Activated CD4-positive, alpha-beta T cell treated with anti-CD3 and anti-CD28 coated beads for 36 hours (primary cell): ENCODE measurements around the gene SIL1. TPM values are rescaled to one million over a fixed set of nuclear protein-coding genes. Genes with fewer than 3 reads are reported as not detected.
"Not testable (repeated sequence)": the region's sequence is repeated elsewhere in the genome, so short reads cannot be mapped to it uniquely, and the experiment has no call there.

Experiments
- ATAC-seq: fragments of 200-7000 bp; cut with Tn5 transposase; one replicate; pipeline ENCODE4 v1.10.0; 2021; ENCODE audit warnings: mild to moderate bottlenecking, moderate library complexity
- CTCF ChIA-PET: fragments of 350-600 bp; sonication (Branson Sonifier 250); formaldehyde crosslinking; loops from one replicate; lab custom pipeline; 2021; ENCODE audit warnings: antibody characterized with exemption; lab: Charles Lee
- POLR2A ChIA-PET: fragments of 350-600 bp; sonication (Branson Sonifier 250); formaldehyde crosslinking; loops from one replicate; lab custom pipeline; 2021; ENCODE audit warnings: antibody characterized with exemption, inconsistent platforms; lab: Charles Lee
- DNase-seq: peaks from one replicate; pipeline ENCODE4 v3.0.0-alpha.2; 2020
- H3K27ac Mint-ChIP-seq: one replicate; pipeline ENCODE4 v1.8.0; 2021; ENCODE audit warnings: mixed read lengths
- H3K27me3 Mint-ChIP-seq: one replicate; pipeline ENCODE4 v1.8.0; 2021; ENCODE audit warnings: mixed read lengths
- H3K36me3 Mint-ChIP-seq: one replicate; pipeline ENCODE4 v1.8.0; 2021; ENCODE audit warnings: low read depth, mixed read lengths
- H3K4me1 Mint-ChIP-seq: one replicate; pipeline ENCODE4 v1.8.0; 2021; ENCODE audit warnings: mixed read lengths
- H3K4me3 Mint-ChIP-seq: one replicate; pipeline ENCODE4 v1.8.0; 2021; ENCODE audit warnings: mild to moderate bottlenecking, moderate library complexity, mixed read lengths
- H3K9me3 Mint-ChIP-seq: one replicate; pipeline ENCODE4 v1.8.0; 2021; ENCODE audit warnings: low read depth, mixed read lengths
- intact Hi-C, 2 experiments: fragments of 100-400 bp; cut with DNase I in 1 of 2; cut with micrococcal nuclease in 1 of 2; formaldehyde crosslinking; loops; one replicate each; pipeline versions ENCODE4 v1.14.2 to v1.15.1; 2022 to 2024; cut with DNase I, micrococcal nuclease
- total RNA-seq, 2 experiments: library from RNA; stranded (reverse); gene quantifications; one replicate each; pipeline ENCODE4 v1.2.3, GENCODE V29; 2021

The SIL1 gene
- total RNA-seq, 2 experiments from 2014 or later = 11.2 to 14.4 TPM

DNA sequence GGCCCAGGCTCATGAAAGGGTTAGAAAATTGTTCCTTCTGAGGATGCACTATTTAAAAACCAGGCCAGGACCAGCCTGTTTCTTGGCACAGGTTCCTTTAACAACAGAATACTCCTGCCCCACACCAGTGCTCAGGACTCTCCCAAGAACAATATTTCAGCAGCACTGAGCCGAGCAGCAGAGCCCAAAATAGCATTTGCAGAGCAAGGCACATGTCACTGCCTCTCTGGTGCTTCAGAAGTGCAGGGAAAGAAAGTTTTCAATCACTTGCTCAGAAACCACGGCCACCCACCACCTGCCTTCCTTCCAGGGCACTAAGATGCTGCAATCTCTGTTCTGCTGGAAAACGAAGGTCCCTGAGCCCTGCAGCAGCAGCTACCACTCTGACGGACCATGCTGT is 77.6 kb downstream of the SIL1 start:
- ATAC-seq = no peak
- no peak for DNase-seq
- no peak overlapping the region for H3K4me3 Mint-ChIP-seq
- ChIA-PET POLR2A (no interaction called here), CTCF (interaction anchor here (0.6 kb wide), 1 partner anchor 16 kb away, joined by 3 read pairs; no protein-coding TSS in a partner anchor)
- H3K9me3 Mint-ChIP-seq = no peaks in the 10 kb centered on the region
- H3K4me1 Mint-ChIP-seq = no peaks in the 10 kb centered on the region
- H3K27ac Mint-ChIP-seq = no peak overlapping the region
- H3K36me3 Mint-ChIP-seq = peaks cover 3% of the 10 kb centered on the region
- no peaks in the 10 kb centered on the region for H3K27me3 Mint-ChIP-seq
- intact Hi-C loops = no loop called here

DNA sequence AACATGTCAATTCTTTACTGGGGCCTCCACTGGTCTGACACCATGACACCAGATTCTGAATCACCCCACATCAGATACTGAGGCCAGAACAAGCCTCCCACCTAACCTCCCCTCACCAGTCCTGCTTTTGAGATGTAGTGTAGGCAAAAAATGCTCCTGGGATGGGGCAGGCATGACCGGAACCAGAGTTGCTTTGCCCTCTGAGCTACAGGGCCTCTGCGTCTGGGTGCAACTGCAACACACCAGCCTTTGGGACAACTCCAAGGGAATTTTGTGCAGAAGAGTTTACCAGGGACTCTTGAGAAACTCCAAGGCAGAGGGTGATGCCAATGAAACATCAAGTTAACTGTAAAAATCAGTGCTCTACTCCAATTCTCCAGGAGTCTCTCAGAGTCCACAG is 79.4 kb downstream of the SIL1 start:
- intact Hi-C loops = no loop called here
- Mint-ChIP-seq H3K9me3 (no peaks in the 10 kb centered on the region), H3K27ac (no peak overlapping the region), H3K36me3 (peaks cover 3% of the 10 kb centered on the region), H3K27me3 (no peaks in the 10 kb centered on the region), H3K4me1 (no peaks in the 10 kb centered on the region), H3K4me3 (no peak overlapping the region)
- ATAC-seq = no peak
- CTCF ChIA-PET = interaction anchor here (0.6 kb wide), 1 partner anchor 462 kb away, joined by 5 read pairs; no protein-coding TSS in a partner anchor
- POLR2A ChIA-PET = no interaction called here
- no peak for DNase-seq

DNA sequence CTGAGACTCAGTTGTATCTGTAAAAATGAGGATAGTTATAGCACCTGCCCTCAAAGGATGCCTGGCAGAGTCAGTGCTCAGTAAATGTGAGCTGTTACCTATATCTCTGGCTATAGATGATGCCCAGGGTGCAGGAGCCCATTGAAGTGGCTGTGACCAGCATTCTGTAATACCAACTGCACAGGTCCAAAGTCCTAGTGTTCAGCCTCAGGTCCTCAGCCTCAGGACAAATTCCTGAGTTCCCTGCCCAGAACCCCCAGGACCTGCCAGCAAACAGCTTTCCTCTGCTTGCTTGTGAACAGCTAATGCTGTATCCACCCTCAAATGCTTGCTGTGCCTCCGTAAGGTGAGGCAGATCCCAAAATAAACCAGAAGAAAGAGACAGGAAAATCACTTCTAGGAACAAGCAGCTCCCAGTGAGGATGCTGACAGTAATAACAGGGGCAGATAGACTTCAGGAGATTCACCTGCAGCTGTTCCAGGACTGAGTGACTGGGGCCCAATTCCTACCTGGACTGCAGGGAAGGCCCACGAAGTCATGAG is 80.8 kb downstream of the SIL1 start:
- CTCF ChIA-PET = no interaction called here

GRCh38 chr5:139116100-139116655 is 82.0 kb downstream of the SIL1 start:
- no peaks in the 10 kb centered on the region for H3K27me3 Mint-ChIP-seq
- intact Hi-C loops = no loop called here
- DNase-seq (no peak), ATAC-seq (no peak)
- H3K27ac Mint-ChIP-seq = no peak overlapping the region
- CTCF ChIA-PET = no interaction called here
- peaks cover 7% of the 10 kb centered on the region for H3K36me3 Mint-ChIP-seq
- H3K4me1 Mint-ChIP-seq = no peaks in the 10 kb centered on the region
- POLR2A ChIA-PET = no interaction called here
- H3K9me3 Mint-ChIP-seq = no peaks in the 10 kb centered on the region
- H3K4me3 Mint-ChIP-seq = no peak overlapping the region

More for the DNA sequence above, 80.8 kb downstream of the SIL1 start:
- Mint-ChIP-seq H3K4me1 (no peaks in the 10 kb centered on the region), H3K27me3 (no peaks in the 10 kb centered on the region), H3K36me3 (peaks cover 7% of the 10 kb centered on the region), H3K4me3 (no peak overlapping the region), H3K27ac (no peak overlapping the region), H3K9me3 (no peaks in the 10 kb centered on the region)
- ATAC-seq (no peak), DNase-seq (no peak)
- POLR2A ChIA-PET = no interaction called here
- intact Hi-C loops = no loop called here

DNA sequence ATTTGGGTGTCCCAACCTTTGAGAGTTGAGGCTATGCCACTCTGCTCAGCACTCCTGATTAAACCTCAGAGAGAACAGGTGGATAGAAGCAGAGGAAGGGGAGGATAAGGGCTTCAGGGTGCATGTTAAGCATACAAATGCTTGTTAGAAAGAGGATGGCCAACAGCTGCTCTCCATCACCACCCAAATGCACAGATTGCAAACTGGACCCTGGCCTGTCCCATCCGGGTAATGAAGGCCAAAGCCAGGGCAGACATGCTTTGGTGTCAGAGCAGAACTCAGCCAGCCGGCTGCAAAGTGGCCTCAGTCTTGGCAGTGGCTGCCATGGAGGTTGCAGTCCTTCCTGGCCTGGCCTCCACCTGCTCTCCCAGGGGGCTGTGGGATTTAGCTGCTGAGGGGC is 84.3 kb downstream of the SIL1 start:
- ATAC-seq = no peak
- no peaks in the 10 kb centered on the region for H3K27me3 Mint-ChIP-seq
- CTCF ChIA-PET = no interaction called here

GRCh38 chr5:139112362-139112761 is 85.8 kb downstream of the SIL1 start:
- H3K9me3 Mint-ChIP-seq, DNase-seq, H3K36me3 Mint-ChIP-seq, CTCF ChIA-PET, H3K4me3 Mint-ChIP-seq, H3K27ac Mint-ChIP-seq, H3K4me1 Mint-ChIP-seq, ATAC-seq, POLR2A ChIA-PET, intact Hi-C loops, H3K27me3 Mint-ChIP-seq: not testable (repeated sequence)

More for the DNA sequence above, 84.3 kb downstream of the SIL1 start:
- no peaks in the 10 kb centered on the region for H3K9me3 Mint-ChIP-seq
- no peak overlapping the region for H3K27ac Mint-ChIP-seq
- POLR2A ChIA-PET = no interaction called here
- H3K4me3 Mint-ChIP-seq = no peak overlapping the region
- intact Hi-C loops = no loop called here
- peaks cover 4% of the 10 kb centered on the region for H3K36me3 Mint-ChIP-seq
- H3K4me1 Mint-ChIP-seq = no peaks in the 10 kb centered on the region
- no peak for DNase-seq

GRCh38 chr5:139110526-139111168 is 87.5 kb downstream of the SIL1 start:
- no peaks in the 10 kb centered on the region for H3K4me1 Mint-ChIP-seq
- H3K27me3 Mint-ChIP-seq = no peaks in the 10 kb centered on the region
- intact Hi-C loops = no loop called here
- H3K27ac Mint-ChIP-seq = no peak overlapping the region
- CTCF ChIA-PET = no interaction called here
- no peaks in the 10 kb centered on the region for H3K9me3 Mint-ChIP-seq
- H3K36me3 Mint-ChIP-seq = peaks cover 4% of the 10 kb centered on the region
- ATAC-seq (no peak), DNase-seq (no peak)
- POLR2A ChIA-PET = no interaction called here
- H3K4me3 Mint-ChIP-seq = no peak overlapping the region

- Mint-ChIP-seq H3K27me3 (no peaks in the 10 kb centered on the region), H3K36me3 (peaks cover under 1% of the 10 kb centered on the region), H3K27ac (no peak overlapping the region), H3K9me3 (no peaks in the 10 kb centered on the region), H3K4me1 (no peaks in the 10 kb centered on the region), H3K4me3 (no peak overlapping the region)
- ATAC-seq = no peak
- CTCF ChIA-PET = interaction anchor here (0.6 to 0.7 kb wide), 2 partner anchors 17 to 55 kb away, joined by 3 read pairs; no protein-coding TSS in a partner anchor
- POLR2A ChIA-PET = no interaction called here
- intact Hi-C loops = no loop called here
- no peak for DNase-seq
Measured at GRCh38 chr5:139108063-139108824, 89.9 kb downstream of the SIL1 start.

DNA sequence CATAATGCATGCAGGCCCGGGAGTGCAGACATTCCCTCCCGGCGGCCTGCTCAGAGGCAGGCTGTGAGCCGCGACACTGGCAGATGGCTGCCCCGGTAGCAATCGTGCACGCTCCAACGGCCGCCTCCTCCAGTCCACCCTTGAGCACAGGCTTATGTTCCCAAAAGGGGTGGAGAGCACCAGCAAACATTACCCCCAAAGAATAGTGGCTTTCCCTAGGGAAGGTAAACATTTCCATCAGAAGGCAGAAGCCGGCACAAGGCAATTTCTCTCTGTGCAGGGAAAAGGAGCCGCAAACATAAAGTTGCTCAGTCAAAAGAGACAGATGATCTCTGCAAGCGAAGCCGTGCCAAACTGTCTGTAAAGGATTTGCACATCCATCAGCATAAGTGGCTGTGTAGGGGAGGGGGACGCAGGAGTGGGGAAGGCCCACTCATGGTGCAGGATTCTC is 92.5 kb downstream of the SIL1 start:
- ATAC-seq (no peak), DNase-seq (no peak)
- H3K27ac Mint-ChIP-seq = no peak overlapping the region
- POLR2A ChIA-PET = no interaction called here
- no peaks in the 10 kb centered on the region for H3K36me3 Mint-ChIP-seq
- CTCF ChIA-PET = no interaction called here
- no peak overlapping the region for H3K4me3 Mint-ChIP-seq
- H3K27me3 Mint-ChIP-seq = no peaks in the 10 kb centered on the region
- no peaks in the 10 kb centered on the region for H3K4me1 Mint-ChIP-seq
- intact Hi-C loops = no loop called here
- no peaks in the 10 kb centered on the region for H3K9me3 Mint-ChIP-seq

- intact Hi-C loops = no loop called here
- Mint-ChIP-seq H3K36me3 (no peaks in the 10 kb centered on the region), H3K4me1 (no peaks in the 10 kb centered on the region), H3K9me3 (no peaks in the 10 kb centered on the region), H3K27ac (no peak overlapping the region), H3K4me3 (no peak overlapping the region), H3K27me3 (peaks cover 2% of the 10 kb centered on the region)
- POLR2A ChIA-PET = no interaction called here
- ATAC-seq (no peak), DNase-seq (no peak)
- CTCF ChIA-PET = no interaction called here
Measured at GRCh38 chr5:139104577-139105276, 93.4 kb downstream of the SIL1 start.

GRCh38 chr5:139103762-139104161 is 94.4 kb downstream of the SIL1 start:
- Mint-ChIP-seq H3K9me3 (no peaks in the 10 kb centered on the region), H3K36me3 (no peaks in the 10 kb centered on the region), H3K27ac (no peak overlapping the region), H3K4me3 (no peak overlapping the region), H3K4me1 (no peaks in the 10 kb centered on the region), H3K27me3 (peaks cover 2% of the 10 kb centered on the region)
- CTCF ChIA-PET = no interaction called here
- DNase-seq = no peak
- ATAC-seq = no peak
- intact Hi-C loops = no loop called here
- POLR2A ChIA-PET = no interaction called here
